ENCODE data around the gene GBF1. TPM values are rescaled to one million over a fixed set of nuclear protein-coding genes. Genes with fewer than 3 reads are reported as not detected.

The GBF1 gene
- polyA plus RNA-seq, 1 donor (not counting 4 experiments of a cell fraction or from before 2014, with no cell fraction given) = 17.4 TPM

GRCh38 chr10:102420714-102421506 lies 175.6 kb downstream of the GBF1 start, which contains the start of gene FBXL15:
TSS of gene FBXL15 (plus strand) at chr10:102420836. CDS start at chr10:102421130, 294 bp downstream.
- Histone ChIP-seq H3K9ac (ENCODE audit: control insufficient read depth, extremely low read depth, insufficient read depth, low read length) (peak within 1 kb of the TSS; percentile 82), H3K4me2 (ENCODE audit: control insufficient read depth, extremely low read depth, insufficient read depth, low read depth, low read length) (peak within 1 kb of the TSS; percentile 91), H3K36me3 (ENCODE audit: control insufficient read depth in 2 of 2, extremely low read depth in 1 of 2, insufficient read depth in 2 of 2, low read length in 2 of 2) (peaks cover 6 to 17% of the 10 kb centered on the region in 2 experiments), H3K4me1 (ENCODE audit: control insufficient read depth, extremely low read depth, insufficient read depth, low read length) (peaks cover 29% of the 10 kb centered on the region), H3K79me2 (ENCODE audit: control insufficient read depth, insufficient read depth, low read length) (peaks cover 3% of the 10 kb centered on the region), H3K9me3 (ENCODE audit: control insufficient read depth, low read depth, low read length) (no peaks in the 10 kb centered on the region), H3K9me1 (ENCODE audit: control insufficient read depth, extremely low read depth, insufficient read depth, low read length) (no peaks in the 10 kb centered on the region), H3K27me3 (ENCODE audit: control insufficient read depth, extremely low read depth, insufficient read depth, low read length) (peaks cover 20% of the 10 kb centered on the region), H3K27ac (ENCODE audit: control insufficient read depth, insufficient read depth, low read length) (peak within 1 kb of the TSS; percentile 72), H2AFZ (ENCODE audit: control insufficient read depth, low read length) (peak within 1 kb of the TSS; percentile 92), H4K20me1 (ENCODE audit: control insufficient read depth, extremely low read depth, insufficient read depth, low read length) (no peaks in the 10 kb centered on the region), H3K4me3 (ENCODE audit: control insufficient read depth in 2 of 3, extremely low read depth in 1 of 3, insufficient read depth in 2 of 3, low read depth in 1 of 3, low read length in 3 of 3) (peak within 1 kb of the TSS; percentile 65 to 83 (median 71))
- DNase-seq (ENCODE audit: low read depth, low spot score) (peak; percentile 66), FAIRE-seq (peak; percentile 79)
- TF ChIP-seq CTCF (optimal IDR thresholded peaks at IDR 0.05 in 1 of 3, IDR thresholded peaks at IDR 0.05 in 1 of 3, conservative IDR thresholded peaks at IDR 0.05 in 1 of 3; ENCODE audit: extremely low read depth in 1 of 3, insufficient read depth in 2 of 3, low read length in 3 of 3) = no peak
- no peak for TF ChIP-seq EZH2 (IDR thresholded peaks at IDR 0.05; ENCODE audit: low read length)
- dilution Hi-C loops (cut with MboI; ENCODE audit: extremely low pct_ligation_motif_present, low sequenced_read_pairs) = no loop called here

- TF ChIP-seq CTCF (optimal IDR thresholded peaks at IDR 0.05 in 1 of 3, IDR thresholded peaks at IDR 0.05 in 1 of 3, conservative IDR thresholded peaks at IDR 0.05 in 1 of 3; ENCODE audit: extremely low read depth in 1 of 3, insufficient read depth in 2 of 3, low read length in 3 of 3) (no peak), EZH2 (IDR thresholded peaks at IDR 0.05; ENCODE audit: low read length) (no peak)
- peaks cover 3% of the 10 kb centered on the region for H3K79me2 ChIP-seq (ENCODE audit: control insufficient read depth, insufficient read depth, low read length)
- H3K4me1 ChIP-seq (ENCODE audit: control insufficient read depth, extremely low read depth, insufficient read depth, low read length) = peaks cover 29% of the 10 kb centered on the region
- H3K27me3 ChIP-seq (ENCODE audit: control insufficient read depth, extremely low read depth, insufficient read depth, low read length) = peaks cover 18% of the 10 kb centered on the region
- no peaks in the 10 kb centered on the region for H3K9me3 ChIP-seq (ENCODE audit: control insufficient read depth, low read depth, low read length)
- peak overlapping the region; percentile 91 for H3K4me2 ChIP-seq (ENCODE audit: control insufficient read depth, extremely low read depth, insufficient read depth, low read depth, low read length)
- dilution Hi-C loops (cut with MboI; ENCODE audit: extremely low pct_ligation_motif_present, low sequenced_read_pairs) = no loop called here
- peak overlapping the region; percentile 82 for H3K9ac ChIP-seq (ENCODE audit: control insufficient read depth, extremely low read depth, insufficient read depth, low read length)
- no peaks in the 10 kb centered on the region for H4K20me1 ChIP-seq (ENCODE audit: control insufficient read depth, extremely low read depth, insufficient read depth, low read length)
- H3K36me3 ChIP-seq (ENCODE audit: control insufficient read depth in 2 of 2, extremely low read depth in 1 of 2, insufficient read depth in 2 of 2, low read length in 2 of 2) = peaks cover 8 to 17% of the 10 kb centered on the region in 2 experiments
- H3K4me3 ChIP-seq (ENCODE audit: control insufficient read depth in 2 of 3, extremely low read depth in 1 of 3, insufficient read depth in 2 of 3, low read depth in 1 of 3, low read length in 3 of 3) = peak overlapping the region; percentile 65 to 83 (median 71)
- peak overlapping the region; percentile 72 for H3K27ac ChIP-seq (ENCODE audit: control insufficient read depth, insufficient read depth, low read length)
- FAIRE-seq (no peak), DNase-seq (ENCODE audit: low read depth, low spot score) (no peak)
- peak overlapping the region; percentile 73 for H2AFZ ChIP-seq (ENCODE audit: control insufficient read depth, low read length)
- no peaks in the 10 kb centered on the region for H3K9me1 ChIP-seq (ENCODE audit: control insufficient read depth, extremely low read depth, insufficient read depth, low read length)
These were observed 176.1 kb downstream of the GBF1 start for GRCh38 chr10:102421507-102421756.
